Measurements from ENCODE around the gene TMIGD1.

TMIGD1 gene, protein sequence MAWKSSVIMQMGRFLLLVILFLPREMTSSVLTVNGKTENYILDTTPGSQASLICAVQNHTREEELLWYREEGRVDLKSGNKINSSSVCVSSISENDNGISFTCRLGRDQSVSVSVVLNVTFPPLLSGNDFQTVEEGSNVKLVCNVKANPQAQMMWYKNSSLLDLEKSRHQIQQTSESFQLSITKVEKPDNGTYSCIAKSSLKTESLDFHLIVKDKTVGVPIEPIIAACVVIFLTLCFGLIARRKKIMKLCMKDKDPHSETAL

DNA sequence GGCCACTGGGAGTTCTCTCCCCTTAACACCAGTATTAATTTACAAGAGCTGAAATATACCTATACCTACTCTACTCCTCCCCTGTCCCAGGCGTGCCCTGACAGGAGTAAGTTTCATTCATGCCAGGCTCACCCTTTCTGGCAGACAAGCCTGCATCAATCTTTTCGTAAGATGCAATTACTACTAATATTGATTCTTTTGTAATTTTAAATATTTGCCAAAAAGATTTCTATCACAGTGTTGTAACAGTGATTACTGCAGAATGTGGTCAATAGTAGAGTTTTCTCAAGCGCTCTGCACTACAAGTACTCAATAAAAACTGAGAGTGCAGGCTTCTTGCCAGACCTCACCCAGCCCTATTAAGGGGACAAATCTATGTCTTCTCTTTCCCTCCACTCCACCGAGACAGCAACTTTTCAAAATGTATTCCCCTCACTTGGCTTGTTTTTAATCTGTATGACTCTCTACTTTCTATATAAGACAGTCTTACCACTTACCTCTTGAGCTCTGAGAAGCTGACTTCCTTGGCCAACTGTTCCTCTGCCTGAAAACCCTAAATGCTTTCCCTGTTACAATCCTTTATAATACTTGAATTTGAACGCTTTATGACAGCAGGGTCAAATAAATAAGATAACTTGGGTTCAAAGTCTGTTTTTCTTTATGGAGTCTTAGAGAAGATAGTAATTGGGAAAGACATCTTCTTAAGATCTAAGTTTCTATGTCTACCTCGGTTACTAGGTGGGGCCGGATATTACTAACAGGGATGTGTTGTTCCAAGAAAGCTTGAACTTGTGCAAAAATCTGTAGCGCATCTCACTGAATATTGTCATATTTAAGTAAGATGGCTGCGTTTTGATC lies at the start of gene TMIGD1:
Gene TMIGD1, minus strand, starts transcription at position 555 of the 858 bp plus-strand sequence. CDS start 1,924 bp downstream, outside the sequence.
- Histone ChIP-seq H3K4me3 (ENCODE audit: severe bottlenecking) (no peak within 1 kb of the TSS), H3K4me1 (ENCODE audit: insufficient read depth, poor library complexity, severe bottlenecking) (no peaks in the 10 kb centered on the region), H3K27ac (ENCODE audit: poor library complexity, severe bottlenecking) (no peak within 1 kb of the TSS), H3K9me3 (ENCODE audit: severe bottlenecking) (no peaks in the 10 kb centered on the region), H3K27me3 (ENCODE audit: insufficient read depth, poor library complexity, severe bottlenecking) (no peaks in the 10 kb centered on the region), H3K36me3 (ENCODE audit: low read depth) (no peaks in the 10 kb centered on the region)
- no peak for DNase-seq (ENCODE audit: low spot score)
- peak; percentile 73; the same call in 2 of the 3 replicates for ATAC-seq (ENCODE audit: low read depth)
- TF ChIP-seq, protein P1, sequence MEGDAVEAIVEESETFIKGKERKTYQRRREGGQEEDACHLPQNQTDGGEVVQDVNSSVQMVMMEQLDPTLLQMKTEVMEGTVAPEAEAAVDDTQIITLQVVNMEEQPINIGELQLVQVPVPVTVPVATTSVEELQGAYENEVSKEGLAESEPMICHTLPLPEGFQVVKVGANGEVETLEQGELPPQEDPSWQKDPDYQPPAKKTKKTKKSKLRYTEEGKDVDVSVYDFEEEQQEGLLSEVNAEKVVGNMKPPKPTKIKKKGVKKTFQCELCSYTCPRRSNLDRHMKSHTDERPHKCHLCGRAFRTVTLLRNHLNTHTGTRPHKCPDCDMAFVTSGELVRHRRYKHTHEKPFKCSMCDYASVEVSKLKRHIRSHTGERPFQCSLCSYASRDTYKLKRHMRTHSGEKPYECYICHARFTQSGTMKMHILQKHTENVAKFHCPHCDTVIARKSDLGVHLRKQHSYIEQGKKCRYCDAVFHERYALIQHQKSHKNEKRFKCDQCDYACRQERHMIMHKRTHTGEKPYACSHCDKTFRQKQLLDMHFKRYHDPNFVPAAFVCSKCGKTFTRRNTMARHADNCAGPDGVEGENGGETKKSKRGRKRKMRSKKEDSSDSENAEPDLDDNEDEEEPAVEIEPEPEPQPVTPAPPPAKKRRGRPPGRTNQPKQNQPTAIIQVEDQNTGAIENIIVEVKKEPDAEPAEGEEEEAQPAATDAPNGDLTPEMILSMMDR (IDR thresholded peaks at IDR 0.05; ENCODE audit: poor library complexity, severe bottlenecking): no peak

DNA sequence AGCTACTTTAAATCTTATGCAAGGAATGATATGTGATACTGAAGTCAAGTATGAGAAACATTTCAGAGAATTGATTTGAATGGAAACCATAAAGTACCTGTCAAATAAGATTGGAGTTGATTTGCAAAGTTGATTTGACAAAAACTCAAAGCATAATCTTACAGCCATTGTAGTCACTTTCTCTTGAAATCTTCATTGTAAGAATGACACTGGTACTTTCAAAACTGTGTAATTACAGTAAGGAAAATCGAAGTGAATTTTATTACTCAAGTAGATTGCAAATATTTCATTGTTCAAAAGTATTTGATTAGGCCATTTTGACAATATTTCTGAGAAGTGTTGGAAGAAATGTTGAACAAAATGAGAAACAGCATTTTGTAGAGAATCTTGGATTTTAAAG lies 48.5 kb upstream of the TMIGD1 start:
- TF ChIP-seq, protein P1 (IDR thresholded peaks at IDR 0.05; ENCODE audit: poor library complexity, severe bottlenecking): no peak
- H3K27ac ChIP-seq (ENCODE audit: poor library complexity, severe bottlenecking): no peak overlapping the region
- peaks cover 23% of the 10 kb centered on the region for H3K36me3 ChIP-seq (ENCODE audit: low read depth)
- H3K4me3 ChIP-seq (ENCODE audit: severe bottlenecking): no peak overlapping the region
- no peaks in the 10 kb centered on the region for H3K27me3 ChIP-seq (ENCODE audit: insufficient read depth, poor library complexity, severe bottlenecking)
- ATAC-seq (ENCODE audit: low read depth) (no peak), DNase-seq (ENCODE audit: low spot score) (no peak)
- peaks cover 14% of the 10 kb centered on the region for H3K4me1 ChIP-seq (ENCODE audit: insufficient read depth, poor library complexity, severe bottlenecking)
- no peaks in the 10 kb centered on the region for H3K9me3 ChIP-seq (ENCODE audit: severe bottlenecking)

DNA sequence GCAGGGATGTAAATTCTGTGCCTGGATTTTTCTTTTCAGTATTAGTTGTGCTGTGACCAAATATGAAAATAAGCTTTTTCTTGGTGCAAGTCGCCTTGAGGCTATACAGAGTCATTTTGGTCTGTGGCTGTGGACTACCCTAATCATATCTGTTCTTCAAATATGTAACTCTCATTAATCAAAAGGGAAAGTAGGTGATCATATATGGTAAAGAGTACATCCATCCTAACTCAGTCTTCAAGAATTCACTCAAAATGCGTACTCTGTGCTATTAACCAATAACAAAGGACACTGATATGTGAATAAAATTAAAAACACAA lies 47.4 kb upstream of the TMIGD1 start:
- TF ChIP-seq, protein P1 (IDR thresholded peaks at IDR 0.05; ENCODE audit: poor library complexity, severe bottlenecking): no peak
- ATAC-seq (ENCODE audit: low read depth) (no peak), DNase-seq (ENCODE audit: low spot score) (no peak)
- Histone ChIP-seq H3K9me3 (ENCODE audit: severe bottlenecking) (no peaks in the 10 kb centered on the region), H3K27ac (ENCODE audit: poor library complexity, severe bottlenecking) (no peak overlapping the region), H3K4me1 (ENCODE audit: insufficient read depth, poor library complexity, severe bottlenecking) (peaks cover 19% of the 10 kb centered on the region), H3K36me3 (ENCODE audit: low read depth) (peaks cover 13% of the 10 kb centered on the region), H3K27me3 (ENCODE audit: insufficient read depth, poor library complexity, severe bottlenecking) (no peaks in the 10 kb centered on the region), H3K4me3 (ENCODE audit: severe bottlenecking) (no peak overlapping the region)

DNA sequence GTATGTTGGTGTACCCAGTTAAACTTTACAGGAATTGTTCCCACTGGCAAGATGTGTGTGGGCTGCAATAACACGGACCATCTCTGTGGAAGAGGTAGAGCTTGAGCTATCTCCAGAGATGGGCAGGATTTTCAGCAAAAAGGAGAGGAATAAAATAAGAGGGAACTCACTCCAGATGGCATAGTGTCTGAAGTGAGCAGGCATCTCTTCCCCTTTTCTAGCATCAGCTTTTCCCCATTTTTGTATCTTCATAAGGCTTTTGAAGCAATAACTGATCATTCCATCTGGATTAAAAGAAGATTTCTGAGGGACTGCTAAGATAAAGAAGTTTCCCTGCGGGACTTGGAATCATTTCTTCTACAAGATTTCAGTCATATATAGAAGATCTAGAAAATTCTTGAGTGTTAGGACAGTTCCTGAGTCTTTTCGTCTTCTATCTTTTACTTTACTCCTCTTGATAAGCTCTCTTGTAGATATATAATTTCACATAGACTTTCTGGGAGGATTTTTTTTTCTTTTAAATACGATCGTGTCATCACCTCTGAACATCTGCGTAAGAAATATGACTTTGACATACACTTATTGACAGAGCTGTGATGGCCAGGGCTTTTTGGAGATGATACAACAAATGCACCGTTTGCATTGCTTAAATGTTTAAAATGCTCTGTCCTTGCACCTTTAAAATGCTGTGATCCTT lies 46.9 kb upstream of the TMIGD1 start:
- no peak for ATAC-seq (ENCODE audit: low read depth)
- TF ChIP-seq, protein P1 (IDR thresholded peaks at IDR 0.05; ENCODE audit: poor library complexity, severe bottlenecking): no peak
- peaks cover 19% of the 10 kb centered on the region for H3K4me1 ChIP-seq (ENCODE audit: insufficient read depth, poor library complexity, severe bottlenecking)
- H3K9me3 ChIP-seq (ENCODE audit: severe bottlenecking): no peaks in the 10 kb centered on the region
- H3K27me3 ChIP-seq (ENCODE audit: insufficient read depth, poor library complexity, severe bottlenecking): no peaks in the 10 kb centered on the region
- DNase-seq (ENCODE audit: low spot score): no peak
- no peak overlapping the region for H3K27ac ChIP-seq (ENCODE audit: poor library complexity, severe bottlenecking)
- peak overlapping the region; percentile 71 for H3K4me3 ChIP-seq (ENCODE audit: severe bottlenecking)
- peaks cover 7% of the 10 kb centered on the region for H3K36me3 ChIP-seq (ENCODE audit: low read depth)

Data from RWPE2 (cell line).